CD8-positive, alpha-beta memory T cell (primary cell): ENCODE results near the gene RFC2. TPM values are rescaled to one million over a fixed set of nuclear protein-coding genes. Genes with fewer than 3 reads are reported as not detected.
"Not testable (repeated sequence)": the region's sequence is repeated elsewhere in the genome, so short reads cannot be mapped to it uniquely, and the experiment has no call there.

Source experiments
- CTCF ChIA-PET: fragments of 350-600 bp; sonication (Branson Sonifier 250); formaldehyde crosslinking; loops from one replicate; lab custom pipeline; 2021; ENCODE audit warnings: antibody characterized with exemption; lab: Charles Lee
- POLR2A ChIA-PET: fragments of 350-600 bp; sonication (Branson Sonifier 250); formaldehyde crosslinking; loops from one replicate; lab custom pipeline; 2021; ENCODE audit warnings: antibody characterized with exemption; lab: Charles Lee
- DNase-seq, 5 donors: peaks; one replicate each; pipeline versions ENCODE4 v3.0.0 to v3.0.0-alpha.2; 2020 to 2022; ENCODE audit warnings: mixed read lengths in 1 of 5
- H3K27ac ChIP-seq: one replicate; pipeline ENCODE4 v1.7.0; 2013; ENCODE audit warnings: low read depth, mild to moderate bottlenecking, low read length, moderate library complexity
- H3K27me3 ChIP-seq: 2 replicates; pipeline ENCODE4 v1.7.0; 2013; ENCODE audit warnings: low read length, mild to moderate bottlenecking; ENCODE audit not compliant: insufficient read depth, poor library complexity, severe bottlenecking
- H3K36me3 ChIP-seq: 2 replicates; pipeline ENCODE4 v1.7.0; 2013; ENCODE audit warnings: mild to moderate bottlenecking, low read length, moderate library complexity; ENCODE audit not compliant: insufficient read depth
- H3K4me1 ChIP-seq: 2 replicates; pipeline ENCODE4 v1.7.0; 2013; ENCODE audit warnings: mild to moderate bottlenecking, low read length, moderate library complexity; ENCODE audit not compliant: insufficient read depth
- H3K4me3 ChIP-seq: 2 replicates; pipeline ENCODE4 v1.7.0; 2013; ENCODE audit warnings: mild to moderate bottlenecking, low read length
- H3K9me3 ChIP-seq: 2 replicates; pipeline ENCODE4 v1.7.0; 2013; ENCODE audit warnings: mild to moderate bottlenecking, low read length
- H3K27ac Mint-ChIP-seq, 8 donors: one replicate each; pipeline ENCODE4 v1.8.0; 2020 to 2021; ENCODE audit warnings: mixed read lengths in 8 of 8, mild to moderate bottlenecking in 6 of 8, inconsistent platforms in 3 of 8, moderate library complexity in 3 of 8
- H3K27me3 Mint-ChIP-seq, 2 donors: one replicate each; pipeline ENCODE4 v1.8.0; 2020 to 2021; ENCODE audit warnings: mixed read lengths in 2 of 2, mild to moderate bottlenecking in 1 of 2, moderate library complexity in 1 of 2
- H3K36me3 Mint-ChIP-seq, 3 donors: one replicate each; pipeline ENCODE4 v1.8.0; 2020 to 2021; ENCODE audit warnings: mixed read lengths in 3 of 3, inconsistent platforms in 1 of 3, mild to moderate bottlenecking in 1 of 3
- H3K4me1 Mint-ChIP-seq, 3 donors: one replicate each; pipeline ENCODE4 v1.8.0; 2020 to 2021; ENCODE audit warnings: mixed read lengths in 3 of 3, inconsistent platforms in 1 of 3, mild to moderate bottlenecking in 1 of 3
- H3K4me3 Mint-ChIP-seq, 7 donors: one replicate each; pipeline ENCODE4 v1.8.0; 2020 to 2021; ENCODE audit warnings: mixed read lengths in 7 of 7, mild to moderate bottlenecking in 6 of 7, moderate library complexity in 4 of 7, inconsistent platforms in 2 of 7
- H3K9me3 Mint-ChIP-seq, 5 donors: one replicate each; pipeline ENCODE4 v1.8.0; 2020 to 2022; ENCODE audit warnings: mixed read lengths in 5 of 5, mild to moderate bottlenecking in 3 of 5, moderate library complexity in 2 of 5, inconsistent platforms in 1 of 5
- polyA plus RNA-seq: library from polyadenylated mRNA; unstranded; fragments of 300-500 nt; fragmentation: Illumina TruSeq; gene quantifications from one replicate; pipeline ENCODE4 v1.2.3, GENCODE V29; 2021
- total RNA-seq, 2 experiments: library from RNA; stranded (reverse); gene quantifications; one replicate each; pipeline ENCODE4 v1.2.3, GENCODE V29; 2021

The RFC2 gene
- total and polyA plus RNA-seq, 3 experiments from 2014 or later: 24.8 to 99.4 (median 88.9) TPM

- Histone ChIP-seq H3K27ac (no peak overlapping the region), H3K4me1 (no peaks in the 10 kb centered on the region), H3K9me3 (no peaks in the 10 kb centered on the region), H3K27me3 (no peaks in the 10 kb centered on the region), H3K4me3 (no peak overlapping the region), H3K36me3 (peaks cover 22% of the 10 kb centered on the region)
- Mint-ChIP-seq H3K27ac (peak overlapping the region in 4 of 8 donors; percentile 30 to 89 (median 68)), H3K27me3 (no peaks in the 10 kb centered on the region), H3K4me1 (peaks cover 6 to 17% (median 13%) of the 10 kb centered on the region in 3 donors), H3K9me3 (no peaks in the 10 kb centered on the region), H3K36me3 (peaks cover 0 to 53% (median 7%) of the 10 kb centered on the region in 3 donors), H3K4me3 (no peak overlapping the region)
- CTCF ChIA-PET: interaction anchor here (1.0 to 1.4 kb wide), 2 partner anchors 8 to 203 kb away, joined by 3 read pairs; no protein-coding TSS in a partner anchor
- POLR2A ChIA-PET: no interaction called here
- no peak for DNase-seq
These were observed 56.6 kb downstream of the RFC2 start for GRCh38 chr7:74197449-74198124.

- H3K9me3 ChIP-seq, H3K27me3 Mint-ChIP-seq, H3K27ac ChIP-seq, H3K4me1 ChIP-seq, H3K9me3 Mint-ChIP-seq, DNase-seq, CTCF ChIA-PET, POLR2A ChIA-PET, H3K4me3 ChIP-seq, H3K27me3 ChIP-seq: not testable (repeated sequence)
- peaks cover 0 to 66% (median 10%) of the 10 kb centered on the region in 3 donors for H3K36me3 Mint-ChIP-seq
- H3K4me3 Mint-ChIP-seq: peak overlapping the region in 1 of 7 donors; percentile 11
- peak overlapping the region in 5 of 8 donors; percentile 17 to 79 (median 54) for H3K27ac Mint-ChIP-seq
- peaks cover 6 to 17% (median 13%) of the 10 kb centered on the region in 3 donors for H3K4me1 Mint-ChIP-seq
- H3K36me3 ChIP-seq: peaks cover 27% of the 10 kb centered on the region
These were observed 58.1 kb downstream of the RFC2 start for GRCh38 chr7:74195968-74196654.

GRCh38 chr7:74195139-74195860 lies 58.9 kb downstream of the RFC2 start:
- H3K9me3 ChIP-seq, H3K4me3 ChIP-seq, H3K27me3 Mint-ChIP-seq, H3K27ac ChIP-seq, CTCF ChIA-PET, H3K4me1 ChIP-seq, H3K27me3 ChIP-seq, H3K9me3 Mint-ChIP-seq, POLR2A ChIA-PET: not testable (repeated sequence)
- Mint-ChIP-seq H3K4me3 (peak overlapping the region in 3 of 7 donors; percentile 3 to 43 (median 25)), H3K4me1 (peaks cover 6 to 17% (median 13%) of the 10 kb centered on the region in 3 donors), H3K36me3 (peaks cover 0 to 73% (median 11%) of the 10 kb centered on the region in 3 donors), H3K27ac (peak overlapping the region; percentile 40 to 86 (median 68))
- peaks cover 36% of the 10 kb centered on the region for H3K36me3 ChIP-seq
- peak in 2 of 5 donors; percentile 23 to 42 for DNase-seq

- Mint-ChIP-seq H3K27ac (peak overlapping the region in 7 of 8 donors; percentile 33 to 86 (median 77)), H3K36me3 (peaks cover 0 to 79% (median 14%) of the 10 kb centered on the region in 3 donors), H3K4me3 (peak overlapping the region in 3 of 7 donors; percentile 3 to 43 (median 25)), H3K9me3 (no peaks in the 10 kb centered on the region), H3K4me1 (peaks cover 6 to 17% (median 15%) of the 10 kb centered on the region in 3 donors), H3K27me3 (no peaks in the 10 kb centered on the region)
- Histone ChIP-seq H3K27ac (no peak overlapping the region), H3K36me3 (peaks cover 42% of the 10 kb centered on the region), H3K9me3 (no peaks in the 10 kb centered on the region), H3K4me3 (no peak overlapping the region), H3K4me1 (no peaks in the 10 kb centered on the region), H3K27me3 (no peaks in the 10 kb centered on the region)
- CTCF ChIA-PET: interaction anchor here (2.5 kb wide), 1 partner anchor 13 kb away, joined by 21 read pairs; no protein-coding TSS in a partner anchor
- POLR2A ChIA-PET: no interaction called here
- DNase-seq: no peak
These were observed 59.5 kb downstream of the RFC2 start for GRCh38 chr7:74194686-74195085.

- no peak overlapping the region for H3K27ac ChIP-seq
- POLR2A ChIA-PET: interaction anchor here (1.8 kb wide), 1 partner anchor 19 kb away, joined by 6 read pairs; the partner anchor contains the start of gene EIF4H
- Mint-ChIP-seq H3K4me3 (peak overlapping the region in 1 of 7 donors; percentile 36), H3K4me1 (peaks cover 6 to 19% (median 13%) of the 10 kb centered on the region in 3 donors), H3K9me3 (no peaks in the 10 kb centered on the region), H3K27ac (peak overlapping the region in 3 of 8 donors; percentile 58 to 77 (median 65)), H3K27me3 (no peaks in the 10 kb centered on the region), H3K36me3 (peaks cover 0 to 83% (median 19%) of the 10 kb centered on the region in 3 donors)
- H3K36me3 ChIP-seq: peaks cover 46% of the 10 kb centered on the region
- CTCF ChIA-PET: interaction anchor here (1.0 to 2.5 kb wide), 3 partner anchors 10 to 16 kb away, joined by 3 to 21 read pairs (median 3); partner anchors contain the start of gene LAT2
- no peaks in the 10 kb centered on the region for H3K4me1 ChIP-seq
- H3K27me3 ChIP-seq: no peaks in the 10 kb centered on the region
- no peak for DNase-seq
- H3K9me3 ChIP-seq: no peaks in the 10 kb centered on the region
- no peak overlapping the region for H3K4me3 ChIP-seq
These were observed 60.3 kb downstream of the RFC2 start for GRCh38 chr7:74193913-74194312.

GRCh38 chr7:74193054-74193453 lies 61.1 kb downstream of the RFC2 start:
- Mint-ChIP-seq H3K4me3 (no peak overlapping the region), H3K9me3 (no peaks in the 10 kb centered on the region), H3K4me1 (peaks cover 8 to 27% (median 22%) of the 10 kb centered on the region in 3 donors), H3K36me3 (peaks cover 4 to 90% (median 24%) of the 10 kb centered on the region in 3 donors), H3K27ac (peak overlapping the region in 2 of 8 donors; percentile 9 to 77), H3K27me3 (no peaks in the 10 kb centered on the region)
- Histone ChIP-seq H3K27me3 (no peaks in the 10 kb centered on the region), H3K27ac (no peak overlapping the region), H3K9me3 (no peaks in the 10 kb centered on the region), H3K4me1 (no peaks in the 10 kb centered on the region), H3K4me3 (no peak overlapping the region), H3K36me3 (peaks cover 54% of the 10 kb centered on the region)
- CTCF ChIA-PET: interaction anchor here (1.0 to 2.5 kb wide), 3 partner anchors 10 to 17 kb away, joined by 3 to 21 read pairs (median 3); partner anchors contain the start of gene LAT2
- DNase-seq: no peak
- POLR2A ChIA-PET: interaction anchor here (1.8 kb wide), 1 partner anchor 19 kb away, joined by 6 read pairs; the partner anchor contains the start of gene EIF4H

GRCh38 chr7:74191231-74191630 lies 63.0 kb downstream of the RFC2 start:
- Mint-ChIP-seq H3K9me3 (no peaks in the 10 kb centered on the region), H3K36me3 (peaks cover 12 to 93% (median 27%) of the 10 kb centered on the region in 3 donors), H3K27me3 (no peaks in the 10 kb centered on the region), H3K27ac (no peak overlapping the region), H3K4me1 (peaks cover 26 to 40% (median 31%) of the 10 kb centered on the region in 3 donors), H3K4me3 (no peak overlapping the region)
- Histone ChIP-seq H3K4me1 (peaks cover 4% of the 10 kb centered on the region), H3K27ac (no peak overlapping the region), H3K27me3 (no peaks in the 10 kb centered on the region), H3K36me3 (peaks cover 59% of the 10 kb centered on the region), H3K4me3 (no peak overlapping the region), H3K9me3 (no peaks in the 10 kb centered on the region)
- no peak for DNase-seq
- ChIA-PET CTCF (interaction anchor here (3.8 kb wide), 1 partner anchor 14 kb away, joined by 21 read pairs; no protein-coding TSS in a partner anchor), POLR2A (no interaction called here)
